Glutamatergic neuron (in vitro differentiated cells): Measurements from ENCODE around the gene SERPINB5. TPM values are rescaled to one million over a fixed set of nuclear protein-coding genes. Genes with fewer than 3 reads are reported as not detected.

Experiments
- DNase-seq: peaks from one replicate; pipeline ENCODE4 v3.0.0; 2022
- H3K27ac Mint-ChIP-seq: one replicate; pipeline ENCODE4 v1.8.0; 2020; ENCODE audit warnings: mild to moderate bottlenecking, mixed read lengths, inconsistent platforms; ENCODE audit not compliant: unreplicated experiment
- H3K27me3 Mint-ChIP-seq: one replicate; pipeline ENCODE4 v1.8.0; 2020; ENCODE audit warnings: mild to moderate bottlenecking, moderate library complexity, mixed read lengths, inconsistent platforms; ENCODE audit not compliant: unreplicated experiment
- H3K36me3 Mint-ChIP-seq: one replicate; pipeline ENCODE4 v1.8.0; 2020; ENCODE audit warnings: mild to moderate bottlenecking, mixed read lengths, inconsistent platforms; ENCODE audit not compliant: unreplicated experiment
- H3K4me1 Mint-ChIP-seq: one replicate; pipeline ENCODE4 v1.8.0; 2020; ENCODE audit warnings: mild to moderate bottlenecking, low read depth, mixed read lengths, inconsistent platforms; ENCODE audit not compliant: unreplicated experiment
- H3K4me3 Mint-ChIP-seq: one replicate; pipeline ENCODE4 v1.8.0; 2020; ENCODE audit warnings: mild to moderate bottlenecking, mixed read lengths, inconsistent platforms; ENCODE audit not compliant: unreplicated experiment
- H3K9me3 Mint-ChIP-seq: one replicate; pipeline ENCODE4 v1.8.0; 2020; ENCODE audit warnings: mild to moderate bottlenecking, moderate library complexity, mixed read lengths, inconsistent platforms; ENCODE audit not compliant: unreplicated experiment
- total RNA-seq: library from RNA; stranded (reverse); fragmentation: NEBNext Ultra II Directional; extraction: Animal tissue kit (Norgen Biotek cat#: 25700); gene quantifications from one replicate; pipeline ENCODE4 v1.2.1, GENCODE V29; 2021; ENCODE audit not compliant: unreplicated experiment
- TF ChIP-seq, protein P1 (sequence below): fragments of 200-600 bp; sonication (generic); IDR thresholded peaks from one replicate; pipeline ENCODE4 v1.5.0; 2021; ENCODE audit not compliant: partially characterized antibody, unreplicated experiment

Gene SERPINB5
- total RNA-seq, 1 donor from 2014 or later: not detected

DNA sequence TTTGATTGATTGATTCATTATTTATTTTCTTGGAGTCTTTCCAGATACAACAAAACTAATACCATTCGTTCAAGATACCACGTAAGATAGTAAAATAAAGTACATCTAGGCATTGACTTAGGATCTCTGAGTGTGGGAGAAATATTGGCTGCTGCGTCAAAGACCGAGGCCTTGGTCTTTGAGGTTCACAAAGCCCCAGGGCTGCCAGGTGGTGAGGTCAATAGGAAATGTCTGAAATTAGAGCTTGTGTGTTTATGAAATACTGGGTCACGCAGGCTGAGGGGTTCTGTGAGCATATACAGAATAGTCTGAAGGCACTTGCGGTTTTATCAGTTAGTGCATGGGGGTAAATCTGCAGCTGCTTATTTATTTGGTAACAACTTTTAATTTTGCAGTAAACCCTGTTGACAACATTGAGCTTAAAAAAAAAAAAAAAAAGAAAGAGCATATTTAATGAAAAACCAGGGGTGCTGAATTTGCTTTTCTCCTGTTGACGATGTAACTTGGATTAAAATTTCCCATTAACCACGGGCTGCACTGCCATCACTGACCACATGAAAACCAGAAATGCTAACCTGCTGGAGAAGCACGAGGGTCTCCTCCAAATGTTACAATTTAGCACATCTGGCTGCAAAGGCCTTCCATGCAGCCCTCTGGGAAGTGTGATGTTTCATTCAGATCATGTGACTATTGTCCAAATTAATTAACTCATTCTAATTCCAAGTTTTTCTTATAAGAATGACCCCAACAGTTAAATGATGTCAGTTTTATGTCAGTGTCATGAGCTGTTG lies 38.3 kb downstream of the SERPINB5 start:
- no peak for DNase-seq
- no peak overlapping the region for H3K27ac Mint-ChIP-seq
- H3K9me3 Mint-ChIP-seq: no peaks in the 10 kb centered on the region
- no peaks in the 10 kb centered on the region for H3K27me3 Mint-ChIP-seq
- TF ChIP-seq, protein P1, sequence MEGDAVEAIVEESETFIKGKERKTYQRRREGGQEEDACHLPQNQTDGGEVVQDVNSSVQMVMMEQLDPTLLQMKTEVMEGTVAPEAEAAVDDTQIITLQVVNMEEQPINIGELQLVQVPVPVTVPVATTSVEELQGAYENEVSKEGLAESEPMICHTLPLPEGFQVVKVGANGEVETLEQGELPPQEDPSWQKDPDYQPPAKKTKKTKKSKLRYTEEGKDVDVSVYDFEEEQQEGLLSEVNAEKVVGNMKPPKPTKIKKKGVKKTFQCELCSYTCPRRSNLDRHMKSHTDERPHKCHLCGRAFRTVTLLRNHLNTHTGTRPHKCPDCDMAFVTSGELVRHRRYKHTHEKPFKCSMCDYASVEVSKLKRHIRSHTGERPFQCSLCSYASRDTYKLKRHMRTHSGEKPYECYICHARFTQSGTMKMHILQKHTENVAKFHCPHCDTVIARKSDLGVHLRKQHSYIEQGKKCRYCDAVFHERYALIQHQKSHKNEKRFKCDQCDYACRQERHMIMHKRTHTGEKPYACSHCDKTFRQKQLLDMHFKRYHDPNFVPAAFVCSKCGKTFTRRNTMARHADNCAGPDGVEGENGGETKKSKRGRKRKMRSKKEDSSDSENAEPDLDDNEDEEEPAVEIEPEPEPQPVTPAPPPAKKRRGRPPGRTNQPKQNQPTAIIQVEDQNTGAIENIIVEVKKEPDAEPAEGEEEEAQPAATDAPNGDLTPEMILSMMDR: peak; percentile 66
- H3K4me3 Mint-ChIP-seq: no peak overlapping the region
- no peaks in the 10 kb centered on the region for H3K36me3 Mint-ChIP-seq
- peaks cover 6% of the 10 kb centered on the region for H3K4me1 Mint-ChIP-seq

DNA sequence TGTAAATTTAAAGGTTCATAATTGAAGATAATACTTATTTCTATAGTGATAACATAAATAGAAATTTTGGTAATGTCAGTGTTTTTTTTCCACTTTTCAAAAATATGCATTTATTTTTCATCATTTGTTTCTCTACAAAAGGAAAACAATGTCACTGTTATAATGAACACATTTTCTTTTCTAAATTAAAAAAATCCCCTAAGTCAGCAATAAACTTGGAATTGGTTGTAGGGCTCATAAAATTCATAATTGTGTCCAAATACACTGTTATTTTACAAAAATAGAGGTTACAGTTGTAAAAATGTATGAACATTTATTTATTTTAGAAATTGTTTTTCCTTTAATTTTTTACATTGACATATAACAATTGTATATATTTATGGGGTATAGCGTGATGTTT lies 39.0 kb downstream of the SERPINB5 start:
- no peaks in the 10 kb centered on the region for H3K36me3 Mint-ChIP-seq
- H3K27ac Mint-ChIP-seq: no peak overlapping the region
- no peak for DNase-seq
- H3K27me3 Mint-ChIP-seq: no peaks in the 10 kb centered on the region
- H3K9me3 Mint-ChIP-seq: no peaks in the 10 kb centered on the region
- TF ChIP-seq, protein P1: no peak
- no peak overlapping the region for H3K4me3 Mint-ChIP-seq
- peaks cover 6% of the 10 kb centered on the region for H3K4me1 Mint-ChIP-seq

DNA sequence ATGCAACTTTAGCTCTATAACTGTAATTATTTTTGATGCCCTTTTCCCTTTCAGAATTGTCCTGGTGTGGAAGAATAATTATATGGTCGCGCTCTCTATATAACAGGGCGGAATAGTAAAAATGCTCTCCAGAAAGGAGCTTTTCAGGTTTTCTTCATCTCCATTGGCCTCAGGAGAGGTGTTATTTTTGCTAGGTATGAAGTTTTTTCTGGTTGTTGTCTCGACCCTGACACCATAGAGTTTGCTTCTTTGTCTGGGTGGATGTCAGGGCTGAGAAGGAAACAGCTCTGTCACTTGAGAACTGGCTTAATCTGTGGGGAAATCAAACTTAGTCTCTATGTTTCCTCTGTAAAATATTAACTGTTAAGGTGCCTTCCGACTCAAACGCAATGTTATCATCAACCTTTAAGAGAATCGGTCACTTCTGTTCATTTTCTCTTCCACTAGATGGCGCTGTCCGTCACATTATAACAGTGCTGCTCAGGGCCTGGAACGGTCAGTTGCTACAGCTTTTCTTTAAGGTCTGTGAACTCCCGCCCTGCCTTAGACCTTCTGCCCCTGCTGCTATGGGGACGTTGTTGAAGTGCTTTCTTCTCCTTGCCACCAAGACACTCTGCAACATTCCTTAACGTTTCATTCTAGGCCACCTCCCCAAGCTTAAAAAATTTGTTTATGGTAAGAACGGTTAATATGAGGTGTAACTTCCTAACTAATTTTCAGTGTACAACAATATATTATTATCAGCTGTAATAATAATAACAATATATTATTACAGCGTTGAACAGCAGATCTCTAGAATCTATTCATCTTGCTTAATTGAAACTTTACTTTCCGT lies 41.6 kb downstream of the SERPINB5 start:
- TF ChIP-seq, protein P1: peak; percentile 89
- peak; percentile 50 for DNase-seq
- Mint-ChIP-seq H3K36me3 (no peaks in the 10 kb centered on the region), H3K27ac (no peak overlapping the region), H3K9me3 (no peaks in the 10 kb centered on the region), H3K4me1 (peaks cover 5% of the 10 kb centered on the region), H3K27me3 (no peaks in the 10 kb centered on the region), H3K4me3 (no peak overlapping the region)

DNA sequence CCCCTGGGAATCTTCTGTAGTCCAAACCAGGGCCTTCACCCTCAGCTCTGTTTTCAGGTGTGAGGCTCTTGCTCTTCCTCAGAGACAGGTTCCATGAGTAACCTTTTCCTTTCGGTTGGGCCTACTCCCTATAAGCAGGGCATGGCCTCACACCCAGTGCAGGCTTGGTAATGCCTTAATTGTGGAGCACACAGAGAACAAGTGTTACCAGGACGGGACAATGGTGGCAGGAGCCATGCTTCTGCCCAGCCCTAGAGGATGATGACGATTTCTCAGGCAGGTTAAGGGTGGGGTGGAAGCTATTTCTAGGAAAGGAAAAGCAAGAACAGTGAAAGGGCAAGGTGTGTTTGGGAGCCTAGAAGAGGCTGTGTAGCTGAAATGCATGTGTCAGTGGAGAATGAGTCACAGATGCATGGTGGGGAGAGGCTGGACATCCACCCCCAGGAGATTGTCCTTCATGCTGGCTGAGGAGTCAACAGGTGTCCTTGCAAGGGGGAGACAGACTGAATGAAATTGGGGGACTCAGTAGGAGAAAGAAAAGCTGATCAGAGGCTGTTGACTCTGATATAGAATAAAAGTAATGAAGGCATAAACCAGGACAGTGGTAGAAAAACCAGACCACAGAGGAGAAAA lies 43.4 kb downstream of the SERPINB5 start:
- Mint-ChIP-seq H3K27me3 (no peaks in the 10 kb centered on the region), H3K9me3 (no peaks in the 10 kb centered on the region), H3K4me1 (peaks cover 4% of the 10 kb centered on the region), H3K4me3 (no peak overlapping the region), H3K36me3 (no peaks in the 10 kb centered on the region), H3K27ac (no peak overlapping the region)
- TF ChIP-seq, protein P1: no peak
- no peak for DNase-seq
